H1 (cell line): Measurements from ENCODE around the gene SH3RF3. TPM values are rescaled to one million over a fixed set of nuclear protein-coding genes. Genes with fewer than 3 reads are reported as not detected.

Experiments used
- CTCF ChIA-PET: fragments of 300-600 bp; sonication (Branson Sonifier 250); formaldehyde crosslinking; loops from one replicate; lab custom pipeline; 2021; ENCODE audit not compliant: partially characterized antibody; lab: Charles Lee
- POLR2A ChIA-PET: fragments of 300-600 bp; sonication (Branson Sonifier 250); formaldehyde crosslinking; loops from one replicate; lab custom pipeline; 2021; ENCODE audit warnings: inconsistent platforms; ENCODE audit not compliant: partially characterized antibody; lab: Charles Lee
- DNase-seq, 2 experiments: peaks; one replicate each; pipeline versions ENCODE4 v3.0.0 to v3.0.0-alpha.2; 2010 to 2022; ENCODE audit warnings: low spot score in 2 of 2, low read depth in 1 of 2, mixed read lengths in 1 of 2
- FAIRE-seq: peaks from 2 replicates; lab custom pipeline; 2011; peaks lifted over from hg19 to GRCh38; lab: Jason Lieb, UNC
- H2AFZ ChIP-seq: 2 replicates; pipeline ENCODE4 v1.8.1; 2012; ENCODE audit warnings: low read length, inconsistent platforms
- H2AK5ac ChIP-seq: 2 replicates; pipeline ENCODE4 v1.6.1; 2013; ENCODE audit warnings: low read depth, low read length
- H2BK120ac ChIP-seq: replicated peaks from 2 replicates; pipeline ENCODE3; 2013; ENCODE audit warnings: low read depth, low read length, inconsistent platforms
- H2BK12ac ChIP-seq: 2 replicates; pipeline ENCODE4 v1.6.1; 2013; ENCODE audit warnings: low read depth, low read length
- H2BK15ac ChIP-seq: 2 replicates; pipeline ENCODE4 v1.6.1; 2013; ENCODE audit warnings: low read length
- H2BK20ac ChIP-seq: 2 replicates; pipeline ENCODE4 v1.6.1; 2013; ENCODE audit warnings: low read length
- H2BK5ac ChIP-seq: 2 replicates; pipeline ENCODE4 v1.6.1; 2013; ENCODE audit warnings: low read depth, low read length
- H3K14ac ChIP-seq: 2 replicates; pipeline ENCODE4 v1.6.1; 2013; ENCODE audit warnings: inconsistent platforms; ENCODE audit not compliant: insufficient read length
- H3K18ac ChIP-seq: 2 replicates; pipeline ENCODE4 v1.6.1; 2013; ENCODE audit warnings: low read length; ENCODE audit errors: extremely low read depth
- H3K23ac ChIP-seq: 2 replicates; pipeline ENCODE4 v1.6.1; 2013; ENCODE audit warnings: inconsistent platforms; ENCODE audit not compliant: insufficient read length
- H3K23me2 ChIP-seq: 2 replicates; pipeline ENCODE4 v1.6.1; 2013; ENCODE audit warnings: low read depth, low read length
- H3K27ac ChIP-seq: 2 replicates; pipeline ENCODE4 v1.6.1; 2011; ENCODE audit warnings: low read depth, low read length, inconsistent platforms
- H3K27me3 ChIP-seq, 4 experiments: replicated peaks in 1 of 4; 1 replicate in 1 of 4; 2 replicates in 3 of 4; pipeline versions ENCODE4 v1.6.1 to v1.8.1; 2011 to 2013; ENCODE audit warnings: low read length in 3 of 4, mild to moderate bottlenecking in 3 of 4, inconsistent platforms in 2 of 4, mixed read lengths in 2 of 4, moderate library complexity in 1 of 4; ENCODE audit not compliant: control insufficient read depth in 3 of 4, insufficient read depth in 3 of 4; ENCODE audit errors: extremely low read depth in 1 of 4
- H3K36me3 ChIP-seq, 4 experiments: 2 replicates each; pipeline versions ENCODE4 v1.6.1 to v1.8.1; 2011 to 2013; ENCODE audit warnings: mild to moderate bottlenecking in 4 of 4, low read length in 3 of 4, moderate library complexity in 2 of 4, control low read depth in 1 of 4, inconsistent platforms in 1 of 4; ENCODE audit not compliant: insufficient read depth in 4 of 4, control insufficient read depth in 2 of 4
- H3K4ac ChIP-seq: replicated peaks from 2 replicates; pipeline ENCODE3; 2013; ENCODE audit warnings: low read length, low read depth, mixed read lengths, inconsistent platforms; ENCODE audit not compliant: insufficient read length
- H3K4me1 ChIP-seq, 4 experiments: replicated peaks in 1 of 4; 1 replicate in 1 of 4; 2 replicates in 3 of 4; pipeline versions ENCODE4 v1.6.1 to v1.8.1; 2011 to 2013; ENCODE audit warnings: low read length in 3 of 4, inconsistent platforms in 2 of 4, mixed read lengths in 1 of 4; ENCODE audit not compliant: insufficient read depth in 4 of 4, control insufficient read depth in 3 of 4
- H3K4me2 ChIP-seq, 2 experiments: 2 replicates each; pipeline versions ENCODE4 v1.6.1 to v1.8.1; 2011 to 2013; ENCODE audit warnings: low read depth in 2 of 2, low read length in 2 of 2, control low read depth in 1 of 2, inconsistent platforms in 1 of 2, mild to moderate bottlenecking in 1 of 2; ENCODE audit not compliant: insufficient read depth in 1 of 2
- H3K4me3 ChIP-seq, 4 experiments: fragments of 200-600, 300-600 bp in 1 of 4; sonication (generic), shearing (Covaris generic), sonication (Bioruptor Twin) in 1 of 4; 2 replicates each; pipeline versions ENCODE4 v1.5.1 to v1.8.1; 2011 to 2016; ENCODE audit warnings: low read length in 4 of 4, low read depth in 3 of 4, control low read depth in 2 of 4, inconsistent platforms in 2 of 4, mild to moderate bottlenecking in 2 of 4, mixed read lengths in 1 of 4, moderate library complexity in 1 of 4; ENCODE audit not compliant: insufficient read depth in 2 of 4; ENCODE audit errors: extremely low read depth in 1 of 4
- H3K56ac ChIP-seq: replicated peaks from 2 replicates; pipeline ENCODE3; 2013; ENCODE audit warnings: low read depth, mild to moderate bottlenecking, mixed read lengths, low read length, inconsistent platforms; ENCODE audit not compliant: insufficient read length
- H3K79me1 ChIP-seq: 2 replicates; pipeline ENCODE4 v1.6.1; 2013; ENCODE audit warnings: low read depth, low read length, control low read depth
- H3K79me2 ChIP-seq, 2 experiments: 2 replicates each; pipeline versions ENCODE4 v1.6.1 to v1.8.1; 2012 to 2013; ENCODE audit warnings: low read length in 2 of 2, mild to moderate bottlenecking in 2 of 2, inconsistent platforms in 1 of 2; ENCODE audit not compliant: insufficient read depth in 2 of 2, control insufficient read depth in 1 of 2
- H3K9ac ChIP-seq, 4 experiments: replicated peaks in 1 of 4; 1 replicate in 1 of 4; 2 replicates in 3 of 4; pipeline versions ENCODE4 v1.6.1 to v1.8.1; 2011 to 2013; ENCODE audit warnings: low read depth in 3 of 4, low read length in 3 of 4, control low read depth in 2 of 4, mild to moderate bottlenecking in 2 of 4, moderate library complexity in 2 of 4, inconsistent platforms in 1 of 4; ENCODE audit errors: extremely low read depth in 1 of 4
- H3K9me3 ChIP-seq, 2 experiments: 2 replicates each; pipeline versions ENCODE4 v1.6.1 to v1.8.1; 2012 to 2013; ENCODE audit warnings: mild to moderate bottlenecking in 2 of 2, moderate library complexity in 2 of 2, control low read depth in 1 of 2, inconsistent platforms in 1 of 2, low read depth in 1 of 2, low read length in 1 of 2, mixed read lengths in 1 of 2; ENCODE audit not compliant: insufficient read depth in 2 of 2
- H4K20me1 ChIP-seq, 2 experiments: replicated peaks in 1 of 2; 2 replicates each; pipeline versions ENCODE3 to v1.8.1; 2011 to 2013; ENCODE audit warnings: inconsistent platforms in 2 of 2, low read length in 2 of 2, mild to moderate bottlenecking in 1 of 2; ENCODE audit not compliant: insufficient read depth in 2 of 2, control insufficient read depth in 1 of 2
- H4K5ac ChIP-seq: 2 replicates; pipeline ENCODE4 v1.6.1; 2013; ENCODE audit warnings: low read length, low read depth, mixed read lengths, inconsistent platforms; ENCODE audit not compliant: insufficient read length
- H4K8ac ChIP-seq: 2 replicates; pipeline ENCODE4 v1.8.0; 2013; ENCODE audit warnings: mild to moderate bottlenecking, moderate library complexity, low read length, inconsistent platforms; ENCODE audit not compliant: insufficient read depth; ENCODE audit errors: extremely low read depth
- H4K91ac ChIP-seq: replicated peaks from 2 replicates; pipeline ENCODE3; 2013; ENCODE audit warnings: low read length, mixed read lengths, inconsistent platforms; ENCODE audit not compliant: insufficient read length
- GTF2F1 ChIP-seq: IDR thresholded peaks from 2 replicates; pipeline ENCODE4 v1.6.1; 2012; ENCODE audit warnings: low read depth, low read length, improper control_type of control experiment, borderline replicate concordance
- WGBS, 2 experiments: shearing (Covaris generic) in 1 of 2; methylation state at CpG; one replicate each; pipeline versions ENCODE4 v1.1.6 to v1.1.7; 2013 to 2015; ENCODE audit warnings: low lambda C conversion rate in 2 of 2, mixed read lengths in 2 of 2, inconsistent platforms in 1 of 2, low coverage in 1 of 2, missing lambda C conversion rate in 1 of 2; ENCODE audit not compliant: insufficient replicate concordance in 2 of 2, insufficient coverage in 1 of 2, insufficient read length in 1 of 2; ENCODE audit errors: extremely low coverage in 1 of 2, missing lambda C conversion rate in 1 of 2; 5-methylcytosine and 5-hydroxymethylcytosine counted together
- polyA plus RNA-seq, 7 experiments: library from polyadenylated mRNA; depleted of rRNA in 3 of 7; stranded (reverse) in 5 of 7; unstranded in 2 of 7; fragments of >200 nt in 5 of 7; fragments of 200-250 nt in 2 of 7; gene quantifications; 1 replicate in 5 of 7; 2 replicates in 1 of 7; 4 replicates in 1 of 7; pipeline versions ENCODE4 v1.2.1 to v1.2.3, GENCODE V29; 2011 to 2013; ENCODE audit warnings: missing spikeins in 2 of 7, mixed read lengths in 2 of 7
- total RNA-seq: library from RNA; stranded (reverse); fragmentation: NEBNext Ultra II Directional; extraction: Animal tissue kit (Norgen Biotek cat#: 25700); gene quantifications from 2 replicates; pipeline ENCODE4 v1.2.1, GENCODE V29; 2021

The SH3RF3 gene
- total and polyA plus RNA-seq, 2 of the 8 experiments (the other 6 are each of a cell fraction or from before 2014, with no cell fraction given) = 0.11 to 0.65 TPM

GRCh38 chr2:109342930-109343329 is 213.9 kb downstream of the SH3RF3 start:
- FAIRE-seq (no peak), DNase-seq (no peak)
- Histone ChIP-seq H3K14ac (no peak overlapping the region), H3K36me3 (no peaks in the 10 kb centered on the region), H2BK15ac (no peak overlapping the region), H3K56ac (no peak overlapping the region), H4K20me1 (no peaks in the 10 kb centered on the region), H3K27me3 (no peaks in the 10 kb centered on the region), H3K18ac (no peak overlapping the region), H2AK5ac (no peak overlapping the region), H3K23ac (no peak overlapping the region), H3K9me3 (peaks cover 5% of the 10 kb centered on the region in 2 experiments), H3K79me1 (no peaks in the 10 kb centered on the region), H2BK20ac (no peak overlapping the region), H2BK5ac (no peak overlapping the region), H3K23me2 (no peaks in the 10 kb centered on the region), H3K4me3 (no peak overlapping the region), H2BK120ac (no peak overlapping the region), H3K79me2 (no peaks in the 10 kb centered on the region), H3K4ac (no peak overlapping the region), H3K9ac (no peak overlapping the region), H4K91ac (no peak overlapping the region), H3K27ac (no peak overlapping the region), H2AFZ (no peak overlapping the region), H3K4me1 (no peaks in the 10 kb centered on the region), H2BK12ac (no peak overlapping the region), H4K5ac (no peak overlapping the region), H3K4me2 (no peak overlapping the region), H4K8ac (no peak overlapping the region; the same call in 1 of the 2 replicates)
- POLR2A ChIA-PET = no interaction called here
- CTCF ChIA-PET = no interaction called here
- 95% methylated on average over 6 of the region's 6 CpGs; no CpG with 5 or more reads in 1 of the 2 experiments for WGBS, 2 experiments
- TF ChIP-seq GTF2F1 = no peak
